TTC549 (cell line): Measurements from ENCODE around the gene ST6GALNAC5.

Experiments used
- FAIRE-seq: peaks from 2 replicates; lab custom pipeline; 2012; peaks lifted over from hg19 to GRCh38; lab: Jason Lieb, UNC

The ST6GALNAC5 gene

DNA sequence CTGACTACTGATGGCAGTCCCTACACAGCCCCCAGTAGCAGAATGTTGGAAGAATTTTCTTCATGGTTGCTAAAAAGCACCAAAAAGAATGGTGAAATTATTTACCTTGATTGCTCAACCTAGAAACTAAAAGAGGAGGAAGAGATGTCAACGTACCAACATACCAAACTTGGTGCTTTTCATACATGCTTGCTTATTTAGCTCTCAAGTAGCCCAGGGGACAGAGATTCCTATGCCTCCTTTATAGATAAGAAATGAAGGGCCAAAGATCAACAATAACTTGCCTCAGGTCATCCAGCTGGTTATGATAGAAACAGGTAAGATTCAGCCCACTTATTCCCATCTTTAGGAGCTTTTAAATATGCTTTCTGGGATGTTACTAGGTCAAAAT lies 181.3 kb downstream of the ST6GALNAC5 start:
- FAIRE-seq, result no peak

- no peak for FAIRE-seq
Measured at GRCh38 chr1:77051425-77051824, 184.1 kb downstream of the ST6GALNAC5 start.

GRCh38 chr1:77056525-77056924 lies 189.2 kb downstream of the ST6GALNAC5 start:
- FAIRE-seq, result no peak

DNA sequence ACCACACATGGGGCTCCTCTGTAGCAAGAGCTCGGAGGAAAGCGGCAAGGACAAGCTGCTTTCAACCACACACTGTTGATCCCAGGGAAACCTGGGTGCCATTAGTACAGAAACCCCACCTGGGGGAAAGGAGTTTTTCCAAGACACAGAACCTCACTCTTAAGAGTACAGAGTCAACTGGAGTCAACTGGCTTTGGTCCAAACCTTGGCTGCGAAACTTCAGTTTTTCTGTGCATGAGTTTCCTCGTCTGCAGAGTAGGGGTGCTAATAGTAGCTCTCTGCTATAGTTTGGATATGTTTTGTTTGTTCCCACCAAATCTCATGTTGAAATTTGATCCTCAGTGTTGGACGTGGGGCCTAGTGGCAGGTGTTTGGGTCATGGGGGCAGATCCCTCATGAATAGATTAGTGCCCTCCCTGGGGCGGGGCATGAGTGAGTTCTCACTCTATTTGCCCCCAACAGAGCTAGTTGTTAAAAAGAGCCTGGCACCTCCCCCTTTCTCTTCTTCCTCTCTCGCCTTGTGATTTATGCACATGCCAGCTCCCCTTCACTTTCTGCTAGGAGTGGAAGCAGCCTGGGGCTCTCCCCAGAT lies 190.8 kb downstream of the ST6GALNAC5 start:
- FAIRE-seq, result no peak

DNA sequence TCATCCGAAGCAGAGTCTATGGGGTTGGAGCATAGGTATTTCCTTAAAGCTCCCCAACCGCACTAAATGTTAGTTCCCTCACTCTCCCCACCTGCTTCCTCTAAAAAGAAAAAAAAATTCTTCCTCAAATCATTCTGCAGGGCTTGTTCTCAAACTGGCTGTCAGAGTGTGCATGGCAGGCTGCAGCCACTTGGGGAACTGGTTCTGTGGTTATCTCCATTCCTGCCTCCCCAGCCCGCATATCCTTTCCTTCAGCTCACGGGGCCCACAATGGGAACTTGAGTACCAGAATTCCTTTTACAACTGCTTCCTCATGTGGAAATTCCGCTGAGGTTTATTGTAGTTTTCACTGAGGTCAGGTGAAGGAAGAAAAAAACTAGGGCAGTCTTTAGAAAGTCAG lies 192.7 kb downstream of the ST6GALNAC5 start:
- FAIRE-seq, result no peak

GRCh38 chr1:77061162-77061561 lies 193.9 kb downstream of the ST6GALNAC5 start:
- FAIRE-seq, result no peak

DNA sequence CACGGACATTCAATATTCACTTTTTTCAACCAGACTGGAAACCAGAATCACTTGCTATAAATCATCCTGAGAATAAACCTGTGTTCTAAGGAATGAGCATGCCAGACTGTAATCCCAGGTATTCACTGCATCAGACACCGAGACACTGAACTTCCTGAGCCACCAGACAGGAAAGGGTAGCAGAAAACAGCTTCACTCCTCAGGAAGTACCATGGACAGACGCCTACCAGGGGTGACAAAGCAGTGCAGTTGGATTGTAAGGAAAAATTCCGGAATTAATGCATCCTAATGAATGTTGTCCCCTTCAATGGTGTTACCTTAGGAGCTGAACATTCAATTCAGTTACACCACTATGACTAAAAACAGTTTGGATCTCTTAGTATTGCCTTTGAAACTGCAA lies 195.8 kb downstream of the ST6GALNAC5 start:
- FAIRE-seq, result no peak

- no peak for FAIRE-seq
Measured at GRCh38 chr1:77064246-77064645, 197.0 kb downstream of the ST6GALNAC5 start.

DNA sequence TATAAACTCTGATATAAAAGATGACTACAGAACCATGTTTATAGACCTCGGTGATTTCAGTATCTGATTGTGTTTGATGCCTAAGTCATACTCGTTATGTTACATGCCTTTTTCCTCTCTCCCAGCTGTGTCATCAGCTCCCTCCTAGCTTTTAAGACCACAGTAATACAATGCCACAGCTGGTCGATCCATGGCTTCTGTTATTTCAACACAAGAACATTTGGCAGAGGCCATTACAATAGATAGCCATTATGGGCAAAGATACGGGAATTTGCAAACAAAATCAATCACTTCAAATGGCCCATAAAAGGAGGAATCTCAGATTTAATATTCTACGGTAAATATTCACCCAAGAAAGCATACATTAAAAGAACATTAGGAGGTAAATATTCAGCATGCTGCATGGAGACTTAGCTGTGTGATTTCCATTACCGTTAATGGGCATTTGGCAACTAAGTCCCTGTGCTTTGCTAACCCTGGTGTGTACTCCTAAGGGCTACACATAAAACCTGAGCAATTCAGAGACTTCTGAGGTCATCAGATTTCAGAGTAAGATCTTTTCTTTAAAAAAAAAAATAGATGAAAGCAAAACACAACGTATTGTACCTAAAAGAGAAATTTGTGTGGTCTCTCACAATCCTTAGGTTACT lies 198.5 kb downstream of the ST6GALNAC5 start:
- no peak for FAIRE-seq

DNA sequence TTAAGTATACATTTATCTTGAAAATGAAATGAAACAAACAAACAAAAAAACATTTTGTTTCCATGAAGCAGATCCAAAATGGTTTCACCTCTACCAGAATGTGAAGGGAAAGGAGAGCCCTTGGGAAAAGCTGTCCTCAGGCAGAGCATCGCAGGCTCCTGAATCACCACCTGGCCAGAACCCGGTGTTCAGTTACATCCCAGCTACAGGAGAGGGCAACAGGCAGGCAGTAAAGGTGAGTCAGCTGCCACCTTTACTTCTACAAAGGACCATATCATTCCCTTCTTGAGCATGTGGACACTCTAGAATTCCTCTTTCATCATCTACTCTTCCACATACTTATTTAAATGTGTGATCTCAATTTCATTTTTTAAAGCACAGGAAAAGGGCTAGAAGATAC lies 200.7 kb downstream of the ST6GALNAC5 start:
- no peak for FAIRE-seq

- no peak for FAIRE-seq
Measured at GRCh38 chr1:77076759-77077158, 209.5 kb downstream of the ST6GALNAC5 start.

DNA sequence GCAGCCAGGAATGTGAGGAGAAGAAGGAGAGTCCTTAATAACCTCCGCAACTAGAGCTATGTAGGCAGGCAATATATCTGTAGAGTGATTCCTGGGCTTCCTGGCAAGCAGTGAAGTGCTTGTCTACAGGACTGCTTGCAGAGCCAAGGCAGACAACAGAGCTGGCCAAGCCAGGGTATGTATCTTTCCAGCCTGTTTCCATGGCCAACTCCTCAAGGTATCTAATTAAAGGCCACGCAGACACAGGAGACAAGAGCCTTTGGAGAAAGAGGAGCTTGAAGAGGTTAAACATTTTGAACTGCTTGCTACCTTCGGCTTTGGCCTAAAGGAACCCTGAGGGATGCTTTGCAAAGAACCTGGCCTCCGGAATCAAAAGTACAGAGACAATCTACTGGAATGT lies 214.6 kb downstream of the ST6GALNAC5 start:
- FAIRE-seq, result no peak

- no peak for FAIRE-seq
Measured at GRCh38 chr1:77084457-77084856, 217.2 kb downstream of the ST6GALNAC5 start.

DNA sequence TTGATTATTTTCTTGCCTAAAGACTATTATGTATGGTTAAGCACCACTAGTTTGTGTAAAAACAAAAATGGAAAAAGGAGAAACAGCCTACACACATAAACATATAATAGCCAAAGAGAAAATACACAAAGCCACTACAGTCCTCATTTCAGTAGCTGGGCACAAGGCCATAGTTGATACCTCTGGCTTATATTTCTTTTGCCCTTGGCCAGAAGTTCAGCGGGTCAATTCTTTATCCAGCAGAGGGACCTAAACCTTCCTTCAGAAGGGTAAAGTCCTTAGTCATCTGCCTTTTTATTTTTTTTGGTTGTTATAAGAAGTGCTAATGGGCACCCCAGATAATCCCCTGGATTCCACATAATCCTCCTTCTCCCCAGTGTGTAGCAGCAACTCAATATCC lies 217.8 kb downstream of the ST6GALNAC5 start:
- no peak for FAIRE-seq

GRCh38 chr1:77089756-77090155 lies 222.5 kb downstream of the ST6GALNAC5 start:
- no peak for FAIRE-seq

DNA sequence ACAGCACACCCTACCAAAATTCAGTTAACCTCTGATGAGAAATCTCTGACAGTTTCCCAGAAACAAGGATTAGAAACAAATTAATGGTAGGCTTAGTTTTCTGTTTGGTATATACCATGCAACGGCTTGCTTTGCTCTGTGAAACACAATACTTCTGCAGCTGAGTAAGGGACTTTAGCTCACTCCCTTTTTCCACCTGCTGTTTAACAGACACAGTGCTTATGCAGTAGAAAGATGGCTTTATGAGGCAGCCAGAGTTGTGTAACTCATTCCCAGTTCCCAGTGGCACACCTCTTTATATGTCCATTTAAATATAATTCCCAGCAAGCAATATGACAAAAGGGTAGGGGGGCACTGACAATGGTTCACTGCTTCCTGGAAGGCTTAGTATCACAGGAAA lies 228.0 kb downstream of the ST6GALNAC5 start:
- FAIRE-seq, result no peak

- FAIRE-seq, result no peak
Measured at GRCh38 chr1:77096496-77097255, 229.4 kb downstream of the ST6GALNAC5 start.

- FAIRE-seq, result no peak
Measured at GRCh38 chr1:77100875-77101274, 233.6 kb downstream of the ST6GALNAC5 start.

- no peak for FAIRE-seq
Measured at GRCh38 chr1:77103486-77103885, 236.2 kb downstream of the ST6GALNAC5 start.

DNA sequence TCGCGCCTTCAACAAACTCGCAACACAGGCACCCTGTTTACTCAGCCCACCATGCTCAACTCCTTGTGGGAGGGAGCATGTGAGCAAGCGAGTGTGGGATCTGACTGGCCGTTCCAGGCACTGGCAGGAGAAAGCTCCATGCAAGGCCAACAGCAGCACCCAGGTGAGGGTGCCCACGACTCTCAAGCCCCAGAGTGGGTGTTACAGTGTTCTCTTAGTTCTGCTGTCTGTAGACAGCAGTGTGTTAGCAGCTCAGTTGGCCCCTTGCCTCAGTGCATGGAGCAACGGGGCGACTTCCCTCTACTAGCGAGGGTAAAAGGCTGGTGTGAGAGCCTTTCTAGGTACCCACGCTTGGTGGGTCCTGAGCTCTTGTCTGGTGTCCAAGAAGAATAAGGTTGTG lies 237.4 kb downstream of the ST6GALNAC5 start:
- no peak for FAIRE-seq
